HUES6 (cell line): ENCODE data around the gene PKMYT1.

Experiments used
- H3K27ac ChIP-seq: 2 replicates; pipeline ENCODE4 v1.7.0; 2013; ENCODE audit warnings: low read depth, mild to moderate bottlenecking, low read length, inconsistent platforms
- H3K27me3 ChIP-seq: 2 replicates; pipeline ENCODE4 v1.6.1; 2013; ENCODE audit warnings: low read length; ENCODE audit not compliant: control insufficient read depth, insufficient read depth
- H3K36me3 ChIP-seq: 2 replicates; pipeline ENCODE4 v1.6.1; 2013; ENCODE audit warnings: low read length; ENCODE audit not compliant: control insufficient read depth, insufficient read depth
- H3K4me1 ChIP-seq: 2 replicates; pipeline ENCODE4 v1.6.1; 2013; ENCODE audit warnings: low read length; ENCODE audit not compliant: control insufficient read depth, insufficient read depth
- H3K4me3 ChIP-seq: 2 replicates; pipeline ENCODE4 v1.5.1; 2013; ENCODE audit warnings: low read depth, low read length
- H3K9ac ChIP-seq: one replicate; pipeline ENCODE4 v1.6.1; 2013; ENCODE audit warnings: mild to moderate bottlenecking, low read length
- H3K9me3 ChIP-seq: 2 replicates; pipeline ENCODE4 v1.6.1; 2013; ENCODE audit warnings: low read depth, low read length; ENCODE audit not compliant: control insufficient read depth, insufficient read depth

Gene PKMYT1

DNA sequence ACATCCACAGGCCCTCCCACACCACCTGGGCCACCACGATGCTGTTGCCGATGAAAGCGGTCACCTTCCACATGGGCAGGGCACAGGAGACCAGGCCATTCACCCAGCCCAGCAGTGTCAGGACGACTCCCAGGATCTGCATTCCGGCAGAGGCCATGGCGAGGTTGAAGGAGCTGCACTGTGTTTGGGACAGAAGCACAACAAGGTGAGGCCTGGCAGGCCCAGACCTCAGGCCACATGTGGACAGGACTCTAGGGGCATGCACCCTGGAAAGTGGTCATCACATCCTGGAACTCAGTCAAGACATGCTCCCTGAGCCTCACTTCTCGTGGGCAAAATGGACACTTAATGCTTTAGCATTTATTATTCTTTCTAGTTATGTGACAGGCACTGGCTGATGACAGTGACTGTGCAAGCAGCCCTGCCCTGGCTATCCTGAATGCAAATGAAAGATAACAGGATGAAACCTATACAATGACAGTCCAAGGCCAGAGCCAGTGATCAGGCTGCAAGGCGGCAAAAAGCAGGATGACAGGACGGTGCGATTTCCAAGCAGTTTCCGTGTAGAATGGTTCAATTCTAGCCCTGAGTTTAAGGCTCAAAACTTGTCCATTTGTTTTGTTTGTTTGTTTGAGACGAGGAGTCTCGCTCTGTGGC lies 35.7 kb upstream of the PKMYT1 start:
- H3K4me3 ChIP-seq, result peak overlapping the region; percentile 22
- no peak overlapping the region for H3K9ac ChIP-seq
- H3K27ac ChIP-seq, result no peak overlapping the region
- peaks cover 46% of the 10 kb centered on the region for H3K4me1 ChIP-seq
- peaks cover 16% of the 10 kb centered on the region for H3K36me3 ChIP-seq
- H3K9me3 ChIP-seq, result no peaks in the 10 kb centered on the region
- peaks cover 29% of the 10 kb centered on the region for H3K27me3 ChIP-seq

DNA sequence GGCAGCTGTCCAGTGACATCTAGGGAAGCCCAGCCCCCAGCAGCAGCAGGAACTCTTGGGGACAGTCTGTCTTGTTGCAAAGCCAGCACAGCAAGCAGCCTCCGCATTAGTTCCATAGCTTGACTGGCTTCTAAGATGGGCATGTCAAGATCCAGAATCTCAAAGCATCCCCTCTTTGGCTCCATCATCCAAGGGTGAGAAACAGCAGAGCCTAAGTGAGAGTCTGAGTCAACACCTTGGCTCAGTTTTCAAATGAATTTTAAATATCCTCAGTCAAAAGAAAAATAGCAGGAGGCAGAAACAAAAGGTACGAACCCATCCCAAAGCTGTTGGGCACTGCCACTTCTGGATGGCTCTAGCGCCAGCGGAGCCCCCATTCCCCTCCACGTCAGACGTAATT lies 34.7 kb upstream of the PKMYT1 start:
- H3K4me3 ChIP-seq, result no peak overlapping the region
- H3K4me1 ChIP-seq, result peaks cover 52% of the 10 kb centered on the region
- no peaks in the 10 kb centered on the region for H3K9me3 ChIP-seq
- H3K27me3 ChIP-seq, result peaks cover 29% of the 10 kb centered on the region
- H3K36me3 ChIP-seq, result peaks cover 16% of the 10 kb centered on the region
- H3K9ac ChIP-seq, result no peak overlapping the region
- no peak overlapping the region for H3K27ac ChIP-seq

DNA sequence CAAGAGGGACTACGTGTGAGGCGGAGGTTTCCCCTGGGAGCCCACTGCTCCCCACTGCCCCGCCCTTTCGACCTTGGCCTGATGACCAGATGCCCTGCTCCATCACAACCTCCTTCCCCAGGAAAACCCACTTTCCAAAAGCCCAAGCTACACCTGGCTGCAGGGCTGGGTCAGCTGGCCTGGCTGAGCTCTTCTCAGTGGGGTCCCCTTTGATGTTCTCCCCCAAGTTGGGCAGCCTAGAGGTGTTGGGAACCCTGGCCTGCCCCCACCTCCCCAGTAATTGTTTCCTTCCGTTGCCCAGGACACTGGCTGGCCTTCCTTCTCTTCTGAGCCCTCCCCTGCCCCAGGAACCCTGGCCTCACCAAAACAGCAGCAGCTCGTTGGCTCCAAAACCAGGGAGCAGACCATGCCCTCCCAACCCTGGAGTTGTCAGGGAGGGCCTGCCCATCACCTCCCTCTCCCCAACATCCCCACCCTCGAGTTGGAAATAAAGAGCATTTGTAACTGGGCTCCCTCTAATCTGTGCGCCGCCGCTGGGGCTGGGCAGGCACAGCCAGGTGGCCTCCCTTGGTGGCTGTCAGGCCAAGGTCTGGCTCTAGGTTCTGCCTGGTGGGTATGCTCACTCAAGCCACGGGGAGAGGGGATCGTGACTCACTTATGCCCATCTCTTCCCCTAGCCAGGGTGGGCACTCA lies 33.9 kb upstream of the PKMYT1 start:
- Histone ChIP-seq H3K4me3 (0 out of 2 replicates have a peak overlapping the region, but pooled peaks have one; percentile 51), H3K27ac (no peak overlapping the region), H3K4me1 (peaks cover 57% of the 10 kb centered on the region), H3K27me3 (peaks cover 29% of the 10 kb centered on the region), H3K36me3 (peaks cover 16% of the 10 kb centered on the region), H3K9ac (no peak overlapping the region), H3K9me3 (no peaks in the 10 kb centered on the region)

DNA sequence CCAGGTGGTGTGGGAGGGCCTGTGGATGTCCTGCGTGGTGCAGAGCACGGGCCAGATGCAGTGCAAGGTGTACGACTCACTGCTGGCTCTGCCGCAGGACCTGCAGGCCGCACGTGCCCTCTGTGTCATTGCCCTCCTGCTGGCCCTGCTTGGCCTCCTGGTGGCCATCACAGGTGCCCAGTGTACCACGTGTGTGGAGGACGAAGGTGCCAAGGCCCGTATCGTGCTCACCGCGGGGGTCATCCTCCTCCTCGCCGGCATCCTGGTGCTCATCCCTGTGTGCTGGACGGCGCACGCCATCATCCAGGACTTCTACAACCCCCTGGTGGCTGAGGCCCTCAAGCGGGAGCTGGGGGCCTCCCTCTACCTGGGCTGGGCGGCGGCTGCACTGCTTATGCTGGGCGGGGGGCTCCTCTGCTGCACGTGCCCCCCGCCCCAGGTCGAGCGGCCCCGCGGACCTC lies 33.3 kb upstream of the PKMYT1 start:
- no peaks in the 10 kb centered on the region for H3K9me3 ChIP-seq
- peaks cover 62% of the 10 kb centered on the region for H3K4me1 ChIP-seq
- peak overlapping the region; percentile 53 for H3K9ac ChIP-seq
- H3K27me3 ChIP-seq, result peaks cover 29% of the 10 kb centered on the region
- peaks cover 16% of the 10 kb centered on the region for H3K36me3 ChIP-seq
- H3K27ac ChIP-seq, result no peak overlapping the region
- peak overlapping the region; percentile 51 for H3K4me3 ChIP-seq

DNA sequence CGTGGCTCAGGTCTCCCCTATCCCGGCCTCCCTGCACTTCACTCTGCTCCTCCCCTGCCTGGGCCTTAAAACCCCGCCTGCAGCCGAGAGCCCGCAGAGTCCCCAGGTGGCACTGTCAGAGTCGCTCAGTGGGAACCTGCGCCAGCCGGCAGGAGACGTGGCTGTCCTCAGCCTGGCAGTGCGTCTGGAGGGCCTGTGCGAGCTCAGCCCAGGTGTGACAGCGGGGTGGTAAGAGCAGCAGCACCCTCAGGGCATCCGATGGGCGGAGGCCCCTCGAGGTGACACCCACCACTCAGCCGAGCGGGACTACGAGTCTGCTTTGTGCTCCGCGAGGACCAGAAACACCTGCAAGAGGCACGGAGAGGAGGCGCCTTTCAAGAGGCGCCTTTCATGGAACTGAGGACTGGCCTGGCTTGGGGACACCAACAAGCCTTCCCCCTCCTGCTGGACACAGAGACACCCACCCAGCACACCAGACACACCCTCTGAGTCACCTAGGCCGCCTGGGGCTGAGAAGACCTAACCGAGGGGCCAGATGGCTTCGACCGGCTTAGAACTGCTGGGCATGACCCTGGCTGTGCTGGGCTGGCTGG lies 32.7 kb upstream of the PKMYT1 start, which contains the start of gene CLDN9:
Gene CLDN9, plus strand, starts transcription at position 96 of the 593 bp plus-strand sequence. Its CDS starts 440 bp downstream, at position 536.
- Histone ChIP-seq H3K4me1 (peaks cover 62% of the 10 kb centered on the region), H3K27ac (no peak within 1 kb of the TSS), H3K27me3 (peaks cover 29% of the 10 kb centered on the region), H3K9ac (peak within 1 kb of the TSS; percentile 53), H3K4me3 (peak within 1 kb of the TSS; percentile 51), H3K36me3 (peaks cover 16% of the 10 kb centered on the region), H3K9me3 (no peaks in the 10 kb centered on the region)

DNA sequence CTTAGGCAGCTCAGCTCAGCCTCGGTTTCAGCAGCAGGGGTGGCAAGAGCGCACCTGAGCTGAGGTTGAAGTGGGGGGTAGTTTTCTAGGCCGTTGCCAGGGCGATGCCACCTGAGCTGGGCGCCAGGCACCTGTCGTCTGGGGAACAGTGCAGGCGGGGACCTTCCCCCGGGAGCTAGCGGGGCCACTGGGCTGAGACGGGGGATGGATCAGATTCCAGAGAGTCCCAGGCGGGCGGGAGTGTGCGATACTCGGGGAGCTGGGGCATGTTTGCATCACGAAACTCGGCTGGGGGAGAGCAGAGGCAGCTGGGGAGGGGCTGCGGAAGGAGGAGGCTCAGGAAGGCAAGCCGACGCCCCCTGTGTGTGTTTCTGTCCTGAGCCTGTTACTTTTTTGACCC lies 32.0 kb upstream of the PKMYT1 start:
- peaks cover 16% of the 10 kb centered on the region for H3K36me3 ChIP-seq
- H3K4me1 ChIP-seq, result peaks cover 69% of the 10 kb centered on the region
- peaks cover 29% of the 10 kb centered on the region for H3K27me3 ChIP-seq
- H3K9ac ChIP-seq, result peak overlapping the region; percentile 1
- peak overlapping the region; percentile 51 for H3K4me3 ChIP-seq
- H3K27ac ChIP-seq, result no peak overlapping the region
- no peaks in the 10 kb centered on the region for H3K9me3 ChIP-seq

DNA sequence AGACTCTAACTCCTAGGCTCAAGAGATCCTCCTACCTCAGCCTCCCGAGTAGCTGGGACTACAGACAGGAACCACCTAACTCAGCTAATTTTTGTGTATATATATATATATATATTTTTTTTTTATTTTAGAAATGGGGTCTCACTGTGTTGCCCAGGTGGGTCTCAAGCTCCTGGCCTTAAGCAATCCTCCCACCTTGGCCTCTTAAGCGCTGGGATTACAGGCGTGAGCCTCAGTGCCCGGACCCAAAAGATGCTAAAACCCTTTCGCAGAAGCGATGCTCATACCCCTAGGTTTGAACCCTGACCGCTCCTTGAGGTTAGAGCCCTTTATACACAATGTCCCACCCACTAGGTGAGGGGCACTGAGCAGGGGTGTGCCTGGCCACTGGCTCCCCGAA lies 30.3 kb upstream of the PKMYT1 start:
- no peak overlapping the region for H3K9ac ChIP-seq
- peaks cover 8% of the 10 kb centered on the region for H3K36me3 ChIP-seq
- H3K27ac ChIP-seq, result 0 out of 2 replicates have a peak overlapping the region, but pooled peaks have one; percentile 95
- H3K9me3 ChIP-seq, result no peaks in the 10 kb centered on the region
- H3K4me1 ChIP-seq, result peaks cover 77% of the 10 kb centered on the region
- peaks cover 38% of the 10 kb centered on the region for H3K27me3 ChIP-seq
- no peak overlapping the region; the same call in 1 of the 2 replicates for H3K4me3 ChIP-seq

DNA sequence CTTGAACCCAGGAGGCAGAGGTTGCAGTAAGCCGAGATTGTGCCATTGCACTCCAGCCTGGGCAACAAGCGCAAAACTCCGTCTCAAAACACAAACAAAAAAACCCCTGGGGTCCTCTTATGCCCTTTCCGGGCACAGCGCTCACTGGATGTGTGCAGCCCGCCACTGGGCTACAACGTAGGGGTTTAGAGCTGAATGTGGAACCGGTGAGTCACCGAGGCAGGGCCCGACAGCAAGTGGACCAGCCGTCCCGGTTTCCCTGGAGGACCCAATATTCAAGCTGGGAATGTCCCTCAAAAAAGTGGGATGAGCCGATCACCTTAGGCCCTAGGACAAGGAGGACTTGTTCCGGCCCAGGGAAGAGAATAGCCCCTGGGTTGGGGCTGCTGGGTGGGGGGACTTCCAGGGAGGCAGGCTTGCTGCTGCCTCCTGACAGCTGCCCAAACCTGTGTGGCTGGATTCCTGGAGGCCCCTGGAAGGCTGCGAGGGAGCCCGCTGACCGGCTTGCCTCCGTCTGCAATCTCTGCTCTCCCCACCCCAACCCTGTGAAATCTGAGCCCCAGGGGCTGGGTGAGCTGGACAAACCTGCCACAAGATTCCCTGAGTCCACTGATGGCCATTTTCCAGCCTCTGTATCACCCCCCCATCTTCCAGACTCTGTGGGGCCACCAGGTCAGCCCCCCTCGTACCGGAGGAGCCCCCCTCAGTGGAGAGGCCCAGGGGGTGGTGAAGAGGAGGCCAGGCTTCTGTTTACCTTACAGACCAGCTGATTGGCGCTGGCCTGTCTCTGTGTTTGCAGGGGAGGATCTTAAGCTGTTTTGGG lies 29.5 kb upstream of the PKMYT1 start:
- H3K9ac ChIP-seq, result peak overlapping the region; percentile 95

DNA sequence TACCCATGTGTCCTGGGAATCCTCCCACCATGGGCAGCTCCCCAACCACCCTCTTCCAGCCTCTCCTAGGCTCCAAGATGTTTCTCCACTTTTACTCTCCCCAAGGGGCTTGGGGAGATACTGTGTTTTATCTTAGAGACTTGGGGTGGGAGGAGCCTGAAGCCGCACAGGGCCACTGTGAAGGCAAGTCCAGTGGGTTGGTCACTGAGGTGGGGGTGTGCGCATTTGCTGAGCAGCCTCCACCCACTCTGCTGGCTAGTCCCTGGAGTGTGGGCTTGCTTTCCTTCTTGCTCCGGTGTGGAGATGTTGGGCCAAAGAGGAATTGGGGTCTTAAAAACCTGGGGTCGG lies 28.4 kb upstream of the PKMYT1 start:
- H3K4me1 ChIP-seq, result peaks cover 67% of the 10 kb centered on the region
- no peaks in the 10 kb centered on the region for H3K9me3 ChIP-seq
- peak overlapping the region; percentile 95 for H3K9ac ChIP-seq
- H3K36me3 ChIP-seq, result no peaks in the 10 kb centered on the region
- peaks cover 35% of the 10 kb centered on the region for H3K27me3 ChIP-seq
- peak overlapping the region; percentile 95 for H3K27ac ChIP-seq
- peak overlapping the region; percentile 41 for H3K4me3 ChIP-seq

More for the DNA sequence above, 29.5 kb upstream of the PKMYT1 start:
- Histone ChIP-seq H3K27me3 (peaks cover 41% of the 10 kb centered on the region), H3K4me1 (peaks cover 76% of the 10 kb centered on the region), H3K36me3 (peaks cover 1% of the 10 kb centered on the region), H3K4me3 (peak overlapping the region; percentile 50), H3K27ac (peak overlapping the region; percentile 95), H3K9me3 (no peaks in the 10 kb centered on the region)

DNA sequence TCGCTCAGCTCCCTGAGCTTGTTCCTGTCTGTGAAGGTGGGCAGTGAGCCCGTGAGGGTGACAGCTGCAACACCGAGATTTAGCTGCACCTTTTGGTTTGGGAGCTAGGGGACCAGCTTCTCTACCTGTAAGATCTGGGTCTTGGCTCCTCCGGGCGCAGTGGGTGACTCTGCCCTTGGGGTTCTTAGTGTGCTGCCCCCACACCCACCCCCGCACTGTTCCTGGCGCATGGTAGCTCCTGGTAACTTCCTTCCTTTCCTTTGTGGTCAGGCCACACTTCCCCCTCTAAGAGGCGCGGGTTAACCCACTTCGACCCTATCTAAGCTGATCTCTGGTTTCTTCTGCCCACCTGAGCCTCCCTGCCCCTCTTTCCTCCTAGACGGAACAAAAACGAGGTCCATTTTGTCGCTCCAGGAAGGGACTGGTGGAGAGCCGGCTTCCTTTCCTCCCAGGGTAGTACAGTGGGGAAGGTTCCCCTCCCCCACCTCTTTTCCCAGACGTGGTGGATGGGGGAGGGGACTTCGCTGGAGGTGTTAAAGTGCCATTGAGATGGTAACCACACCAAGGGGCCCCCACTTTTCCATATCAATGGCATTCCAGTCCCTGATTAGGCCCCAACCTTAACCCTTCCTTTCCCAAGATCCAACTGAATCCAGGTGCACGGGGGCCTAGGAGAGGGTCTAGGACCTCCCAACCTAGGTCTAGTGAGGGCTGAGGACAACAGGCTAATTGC lies 27.9 kb upstream of the PKMYT1 start:
- Histone ChIP-seq H3K36me3 (no peaks in the 10 kb centered on the region), H3K9me3 (no peaks in the 10 kb centered on the region), H3K27me3 (peaks cover 30% of the 10 kb centered on the region), H3K9ac (peak overlapping the region; percentile 95), H3K27ac (peak overlapping the region; percentile 95), H3K4me1 (peaks cover 62% of the 10 kb centered on the region), H3K4me3 (peak overlapping the region; percentile 53)
